ENCODE data around the gene PLD6. TPM values are rescaled to one million over a fixed set of nuclear protein-coding genes. Genes with fewer than 3 reads are reported as not detected.
A peak's percentile ranks its signal among the peaks of the same experiment; 100 is the strongest.

PLD6 gene
- total and polyA plus RNA-seq, 10 donors, result 1.4 to 5.6 (median 3.5) TPM

- no peaks in the 10 kb centered on the region for H3K9me3 ChIP-seq
- H3K27me3 ChIP-seq (replicated peaks in 1 of 7), result no peaks in the 10 kb centered on the region
- H3K4me3 ChIP-seq, result peak overlapping the region in 1 of 8 donors; percentile 18
- no peak for TF ChIP-seq POLR2AphosphoS5 (IDR thresholded peaks at IDR 0.05)
- TF ChIP-seq CTCF (IDR thresholded peaks at IDR 0.05 in 8 of 11, conservative IDR thresholded peaks at IDR 0.05 in 3 of 11), result no peak
- TF ChIP-seq POLR2A (IDR thresholded peaks at IDR 0.05), result no peak
- no peak for DNase-seq
- intact Hi-C loops (cut with DNase I; ENCODE audit: low total_unique reads), result loop anchor here (10.0 kb wide), 1 partner anchor 58 kb away; the partner anchor contains the start of gene FLCN
- H3K36me3 ChIP-seq, result peaks cover 0 to 100% (median 95%) of the 10 kb centered on the region in 6 donors
- WGBS, 5 donors, result 75 to 84% (median 79%) methylated on average over 11 to 12 of the region's 12 CpGs
- peak overlapping the region; percentile 14 to 78 (median 69) for H3K27ac ChIP-seq
- peaks cover 17 to 98% (median 54%) of the 10 kb centered on the region in 6 donors for H3K4me1 ChIP-seq
These were observed 29.8 kb downstream of the PLD6 start for GRCh38 chr17:17176341-17176740.

- no peaks in the 10 kb centered on the region for H3K9me3 ChIP-seq
These were observed 30.2 kb downstream of the PLD6 start for GRCh38 chr17:17175917-17176316.

DNA sequence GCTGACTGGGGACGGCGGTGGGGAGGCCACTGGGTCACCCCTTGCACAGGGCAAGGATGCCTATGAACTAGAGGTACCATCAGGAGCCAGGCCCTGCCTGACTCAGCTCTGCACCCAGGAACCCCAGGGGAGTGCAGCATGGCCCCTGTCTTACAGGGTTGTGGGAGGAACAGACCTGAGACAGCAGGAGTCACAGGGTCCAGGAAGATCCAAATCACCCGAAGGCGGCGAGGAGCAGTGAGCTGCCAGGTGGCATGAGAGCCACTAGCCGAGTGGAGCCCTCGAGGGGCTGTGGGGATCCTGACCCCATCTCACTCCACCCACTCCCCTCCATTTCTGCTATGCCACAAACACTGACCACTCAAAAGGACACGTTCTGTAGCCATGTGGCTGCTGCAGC, 30.8 kb downstream of the PLD6 start:
- Histone ChIP-seq H3K27ac (peak overlapping the region in 7 of 8 donors; percentile 9 to 78 (median 69)), H3K9me3 (no peaks in the 10 kb centered on the region), H3K27me3 (replicated peaks in 1 of 7) (no peaks in the 10 kb centered on the region), H3K4me1 (peaks cover 22 to 98% (median 60%) of the 10 kb centered on the region in 6 donors), H3K4me3 (no peak overlapping the region), H3K36me3 (peaks cover 0 to 100% (median 89%) of the 10 kb centered on the region in 6 donors)
- TF ChIP-seq CTCF (IDR thresholded peaks at IDR 0.05 in 8 of 11, conservative IDR thresholded peaks at IDR 0.05 in 3 of 11) (no peak), POLR2A (IDR thresholded peaks at IDR 0.05) (no peak), POLR2AphosphoS5 (IDR thresholded peaks at IDR 0.05) (no peak)
- WGBS, 5 donors, result 82 to 97% (median 90%) methylated on average over 3 to 8 of the region's 8 CpGs
- no peak for DNase-seq
- intact Hi-C loops (cut with DNase I; ENCODE audit: low total_unique reads), result loop anchor here (10.0 kb wide), 1 partner anchor 59 kb away; the partner anchor contains the start of gene FLCN

More at GRCh38 chr17:17175917-17176316, 30.2 kb downstream of the PLD6 start:
- intact Hi-C loops (cut with DNase I; ENCODE audit: low total_unique reads), result loop anchor here (10.0 kb wide), 1 partner anchor 59 kb away; the partner anchor contains the start of gene FLCN
- peak overlapping the region in 1 of 8 donors; percentile 18 for H3K4me3 ChIP-seq
- no peak for DNase-seq
- H3K36me3 ChIP-seq, result peaks cover 0 to 100% (median 95%) of the 10 kb centered on the region in 6 donors
- 28 to 60% (median 46%) methylated on average over 8 to 12 of the region's 12 CpGs for WGBS, 5 donors
- no peaks in the 10 kb centered on the region for H3K27me3 ChIP-seq (replicated peaks in 1 of 7)
- peak overlapping the region; percentile 9 to 78 (median 69) for H3K27ac ChIP-seq
- TF ChIP-seq CTCF (IDR thresholded peaks at IDR 0.05 in 8 of 11, conservative IDR thresholded peaks at IDR 0.05 in 3 of 11) (no peak), POLR2AphosphoS5 (IDR thresholded peaks at IDR 0.05) (peak in 2 of 3 donors; percentile 76 to 81), POLR2A (IDR thresholded peaks at IDR 0.05) (no peak)
- peaks cover 16 to 98% (median 55%) of the 10 kb centered on the region in 6 donors for H3K4me1 ChIP-seq

DNA sequence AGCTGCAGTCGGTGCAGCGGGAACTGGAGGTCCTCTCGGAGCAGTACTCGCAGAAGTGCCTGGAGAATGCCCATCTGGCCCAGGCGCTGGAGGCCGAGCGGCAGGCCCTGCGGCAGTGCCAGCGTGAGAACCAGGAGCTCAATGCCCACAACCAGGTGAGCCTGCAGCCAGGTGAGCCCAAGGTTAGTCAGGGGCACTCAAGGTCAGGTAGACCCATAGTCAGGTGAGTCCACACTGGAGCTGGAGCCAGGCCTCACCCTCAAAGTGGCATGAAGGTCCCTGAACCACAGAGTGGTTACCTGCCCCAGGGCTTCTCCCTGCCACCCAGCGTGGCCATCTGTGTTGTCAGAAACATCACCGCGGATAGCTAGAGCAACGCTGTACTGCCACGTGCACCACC, 32.2 kb downstream of the PLD6 start:
- no peak for DNase-seq
- TF ChIP-seq CTCF (IDR thresholded peaks at IDR 0.05 in 8 of 11, conservative IDR thresholded peaks at IDR 0.05 in 3 of 11) (no peak), POLR2AphosphoS5 (IDR thresholded peaks at IDR 0.05) (peak in 1 of 3 donors; percentile 32), POLR2A (IDR thresholded peaks at IDR 0.05) (no peak)
- Histone ChIP-seq H3K9me3 (no peaks in the 10 kb centered on the region), H3K27ac (peak overlapping the region in 5 of 8 donors; percentile 55 to 70 (median 58)), H3K36me3 (peaks cover 0 to 99% (median 83%) of the 10 kb centered on the region in 6 donors), H3K27me3 (replicated peaks in 1 of 7) (no peaks in the 10 kb centered on the region), H3K4me3 (no peak overlapping the region), H3K4me1 (peaks cover 22 to 87% (median 63%) of the 10 kb centered on the region in 6 donors)
- intact Hi-C loops (cut with DNase I; ENCODE audit: low total_unique reads), result loop anchor here (10.0 kb wide), 1 partner anchor 61 kb away; the partner anchor contains the start of gene FLCN
- 95 to 98% (median 97%) methylated on average over 7 to 14 of the region's 14 CpGs for WGBS, 5 donors

Data from spleen (tissue), 11 donors.